BE2C (cell line): Measurements from ENCODE around the gene SLC25A10.

Experiments
- DNase-seq: peaks from one replicate; pipeline ENCODE4 v3.0.0-alpha.2; 2020
- H3K27me3 ChIP-seq: fragments of 250-450 bp; sonication (Bioruptor Pico); 2 replicates; pipeline ENCODE4 v1.5.1; 2020; ENCODE audit warnings: mild to moderate bottlenecking
- H3K36me3 ChIP-seq: fragments of 250-450 bp; sonication (Bioruptor Pico); 2 replicates; pipeline ENCODE4 v1.5.1; 2020; ENCODE audit warnings: mild to moderate bottlenecking
- H3K4me1 ChIP-seq: fragments of 250-450 bp; sonication (Bioruptor Pico); 2 replicates; pipeline ENCODE4 v1.5.1; 2020
- H3K4me3 ChIP-seq: 2 replicates; pipeline ENCODE4 v1.5.1; 2011; ENCODE audit warnings: low read depth, low read length
- H3K9me3 ChIP-seq: fragments of 250-450 bp; sonication (Bioruptor Pico); 2 replicates; pipeline ENCODE4 v1.5.1; 2020
- CTCF ChIP-seq: IDR thresholded peaks from 2 replicates; pipeline ENCODE4 v1.5.1; 2012; ENCODE audit warnings: mild to moderate bottlenecking, low read depth, low read length

SLC25A10 gene

GRCh38 chr17:81684442-81684911 is 27.6 kb upstream of the SLC25A10 start:
- Histone ChIP-seq H3K9me3 (no peaks in the 10 kb centered on the region), H3K27me3 (no peaks in the 10 kb centered on the region), H3K4me3 (peak overlapping the region; percentile 92), H3K36me3 (peaks cover 38% of the 10 kb centered on the region), H3K4me1 (no peaks in the 10 kb centered on the region)
- no peak for DNase-seq
- TF ChIP-seq CTCF = no peak

GRCh38 chr17:81685108-81685507 is 27.0 kb upstream of the SLC25A10 start:
- no peaks in the 10 kb centered on the region for H3K4me1 ChIP-seq
- H3K4me3 ChIP-seq = peak overlapping the region; percentile 92
- H3K9me3 ChIP-seq = no peaks in the 10 kb centered on the region
- H3K36me3 ChIP-seq = peaks cover 42% of the 10 kb centered on the region
- DNase-seq = no peak
- no peak for TF ChIP-seq CTCF
- no peaks in the 10 kb centered on the region for H3K27me3 ChIP-seq

- H3K4me1 ChIP-seq = no peaks in the 10 kb centered on the region
- no peak for DNase-seq
- no peaks in the 10 kb centered on the region for H3K9me3 ChIP-seq
- no peaks in the 10 kb centered on the region for H3K27me3 ChIP-seq
- TF ChIP-seq CTCF = no peak
- peaks cover 57% of the 10 kb centered on the region for H3K36me3 ChIP-seq
- no peak overlapping the region for H3K4me3 ChIP-seq
Measured at GRCh38 chr17:81686614-81687013, 25.5 kb upstream of the SLC25A10 start.

- Histone ChIP-seq H3K27me3 (no peaks in the 10 kb centered on the region), H3K36me3 (peaks cover 67% of the 10 kb centered on the region), H3K4me3 (no peak overlapping the region), H3K4me1 (no peaks in the 10 kb centered on the region), H3K9me3 (no peaks in the 10 kb centered on the region)
- no peak for DNase-seq
- TF ChIP-seq CTCF = no peak
Measured at GRCh38 chr17:81687770-81688541, 24.1 kb upstream of the SLC25A10 start.

- TF ChIP-seq CTCF = no peak
- Histone ChIP-seq H3K4me1 (no peaks in the 10 kb centered on the region), H3K4me3 (no peak overlapping the region), H3K27me3 (no peaks in the 10 kb centered on the region), H3K9me3 (no peaks in the 10 kb centered on the region), H3K36me3 (peaks cover 74% of the 10 kb centered on the region)
- no peak for DNase-seq
Measured at GRCh38 chr17:81688616-81689015, 23.5 kb upstream of the SLC25A10 start.

- Histone ChIP-seq H3K4me1 (no peaks in the 10 kb centered on the region), H3K27me3 (no peaks in the 10 kb centered on the region), H3K4me3 (no peak overlapping the region), H3K36me3 (peaks cover 88% of the 10 kb centered on the region), H3K9me3 (no peaks in the 10 kb centered on the region)
- no peak for TF ChIP-seq CTCF
- DNase-seq = no peak
Measured at GRCh38 chr17:81690066-81690465, 22.0 kb upstream of the SLC25A10 start.
